Brain pericyte (primary cell): Measurements from ENCODE around the gene DNMT3A.

Source experiments
- DNase-seq: peaks from one replicate; pipeline ENCODE4 v3.0.0-alpha.2; 2012; ENCODE audit warnings: low read depth, low spot score

Gene DNMT3A

DNA sequence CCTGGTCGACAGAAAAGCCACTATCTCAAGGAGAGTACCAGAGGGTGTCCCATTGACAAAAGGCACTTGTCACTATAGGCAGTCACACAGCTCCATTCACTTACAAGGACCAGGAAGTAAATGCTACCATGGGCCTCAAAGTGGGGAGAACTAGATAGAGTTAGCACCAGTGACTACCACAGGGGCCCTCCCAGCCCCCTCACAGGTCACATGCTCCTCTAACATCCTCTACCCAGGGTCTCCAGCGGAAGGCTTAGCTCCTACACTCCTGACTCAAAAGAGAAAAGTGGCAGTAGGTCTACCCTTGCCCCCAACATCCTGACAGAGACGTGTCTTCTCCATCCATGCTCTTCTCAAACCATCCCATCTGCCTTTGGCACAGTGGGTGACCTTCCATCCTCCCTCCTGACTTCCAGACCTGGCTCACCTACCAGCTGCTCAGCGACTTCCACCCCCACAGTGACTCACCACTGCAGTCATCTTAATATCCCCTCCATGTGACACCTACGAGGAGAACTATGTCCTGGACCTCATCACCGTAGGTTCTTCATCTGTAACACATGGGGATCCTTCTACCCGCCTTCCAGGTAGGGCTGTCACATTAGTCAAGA lies 5.6 kb upstream of the DNMT3A start:
- no peak for DNase-seq

- no peak for DNase-seq
These were observed 1.6 kb upstream of the DNMT3A start for GRCh38 chr2:25343187-25343825.

DNA sequence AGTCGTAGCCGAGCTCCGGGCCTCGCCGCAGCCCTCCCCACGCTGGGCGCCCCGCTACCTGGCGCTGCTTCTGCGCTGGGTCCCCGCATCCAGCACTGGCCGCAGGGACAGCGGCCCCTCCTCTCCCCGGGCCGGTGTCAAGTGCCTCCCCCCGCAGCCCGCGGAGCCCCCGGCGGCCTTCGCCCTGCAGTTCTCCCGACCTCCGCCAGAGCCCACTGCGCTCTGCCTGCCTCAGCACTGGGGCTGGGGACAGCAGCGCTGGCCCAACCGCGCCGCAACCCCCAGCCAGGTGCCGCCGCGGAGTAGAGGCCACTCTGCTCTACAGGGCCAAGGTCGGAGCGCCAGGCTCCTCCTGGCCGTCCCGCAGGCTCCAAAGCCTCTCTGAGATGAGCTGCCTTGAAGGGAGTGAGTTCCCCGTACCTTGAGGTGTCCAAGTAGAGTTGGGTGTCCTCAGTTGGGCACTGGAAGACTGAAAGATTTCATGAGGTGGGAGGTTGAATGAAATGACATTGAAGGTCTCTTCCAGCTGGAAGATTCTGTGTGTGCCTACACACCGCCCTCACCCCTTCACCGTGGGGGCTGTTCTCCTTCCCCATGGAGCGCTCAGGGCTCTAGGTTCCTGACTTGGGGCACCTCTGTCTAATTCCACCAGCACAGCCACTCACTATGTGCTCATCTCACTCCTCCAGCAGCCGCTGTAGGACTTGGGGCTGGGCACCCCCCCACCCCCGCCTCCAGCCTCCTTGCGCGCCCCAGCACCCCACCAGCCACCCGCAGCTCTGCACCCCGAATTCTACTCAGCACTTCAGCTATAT lies 854 bp upstream of the DNMT3A start:
- peak; percentile 42 for DNase-seq

DNA sequence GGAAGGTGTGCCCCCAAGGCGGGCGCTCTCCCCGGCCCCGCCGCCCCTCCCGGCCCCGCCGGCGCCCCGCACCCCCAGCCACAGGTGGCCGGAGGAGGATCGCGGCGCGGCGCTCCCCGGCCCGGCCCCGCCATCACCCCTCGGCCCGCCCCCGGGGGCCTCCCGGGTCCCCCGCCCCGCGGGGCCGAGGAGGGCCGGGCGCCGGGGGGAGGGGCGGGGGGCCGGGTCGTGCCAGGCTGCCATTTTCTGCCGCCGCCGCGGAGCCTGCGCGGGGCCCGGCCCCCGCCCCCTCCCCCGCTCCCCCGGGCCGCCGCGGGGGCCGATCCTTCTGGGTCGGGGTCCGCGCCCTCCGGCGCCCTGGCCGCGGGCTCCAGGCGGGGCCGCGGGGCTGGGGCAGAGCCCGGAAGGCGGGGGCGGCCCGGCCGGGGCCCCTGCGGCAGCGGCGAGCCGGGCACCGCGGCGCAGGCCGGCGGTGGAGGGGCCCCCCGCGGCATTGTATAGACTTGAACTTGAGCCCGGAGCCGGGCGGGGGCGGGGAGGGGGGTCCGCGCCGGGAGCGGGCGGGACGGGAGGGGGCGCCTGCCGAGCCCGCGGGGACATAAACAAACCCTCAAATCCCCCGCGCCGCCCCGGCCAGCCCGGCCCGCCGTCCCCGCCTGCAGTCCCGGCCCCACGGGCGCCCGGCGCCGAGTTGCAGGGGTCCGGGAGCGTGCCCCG lies 556 bp downstream of the DNMT3A start:
- no peak for DNase-seq

DNA sequence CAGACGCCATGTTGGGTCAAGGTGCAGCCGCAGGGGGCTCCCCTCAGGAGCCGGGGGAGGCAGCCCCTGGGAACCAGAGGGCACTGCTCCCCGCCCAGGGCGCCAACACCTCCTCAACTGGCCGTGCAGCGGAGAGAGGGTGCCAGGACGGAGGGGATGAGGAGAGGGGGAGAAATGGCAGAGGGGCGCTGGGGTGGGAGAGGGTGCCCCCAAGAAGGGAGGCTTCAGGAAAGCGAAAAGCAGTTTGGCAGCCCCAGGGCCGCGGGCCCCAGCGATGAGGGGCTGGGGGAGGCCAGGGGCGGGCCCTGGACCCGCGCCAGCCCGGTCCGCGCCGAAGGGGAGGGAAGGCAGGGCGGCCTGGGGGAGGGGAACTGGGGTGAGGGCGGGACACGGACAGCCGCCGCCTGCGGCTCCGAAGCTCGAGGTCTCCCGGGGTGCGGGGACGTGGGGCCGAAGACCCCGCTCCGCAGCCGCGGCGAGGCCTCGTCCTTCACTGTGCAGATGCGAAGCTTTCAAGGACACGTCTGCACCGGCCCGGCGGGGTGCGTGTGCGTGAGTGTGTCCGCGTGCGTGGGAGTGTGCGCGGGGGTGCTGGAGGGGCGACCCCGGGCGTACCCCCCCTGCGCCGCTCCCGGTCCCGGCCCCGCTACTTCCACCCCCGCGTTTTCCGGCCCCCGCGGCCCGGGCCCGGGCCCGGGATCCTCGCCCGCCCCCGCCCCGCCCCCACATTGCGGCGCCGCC lies 1.4 kb downstream of the DNMT3A start:
- no peak for DNase-seq

- no peak for DNase-seq
These were observed 1.9 kb downstream of the DNMT3A start for GRCh38 chr2:25339791-25340180.

DNA sequence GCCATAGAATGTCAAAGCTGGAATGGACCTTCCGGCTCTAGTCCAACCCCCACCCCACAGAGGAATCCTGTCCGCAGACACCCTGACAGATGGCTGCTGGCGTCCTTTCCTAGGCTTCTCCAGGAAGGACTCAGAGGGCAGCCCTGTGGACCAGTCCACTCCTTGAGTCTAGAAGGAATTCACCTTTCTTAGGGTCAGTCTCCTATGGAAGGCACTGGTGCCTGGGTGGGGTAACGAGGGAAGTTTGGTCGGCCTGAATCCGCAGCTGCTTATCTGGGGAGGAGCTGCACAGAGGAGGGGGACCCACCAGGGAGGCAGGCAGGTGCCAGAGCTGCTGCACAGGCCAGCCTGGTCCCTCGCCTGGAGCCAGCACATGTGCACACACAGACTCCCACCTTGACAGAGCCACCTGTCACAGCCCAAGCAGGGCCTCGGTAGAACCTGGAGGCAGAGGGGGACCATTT lies 2.5 kb downstream of the DNMT3A start:
- no peak for DNase-seq

GRCh38 chr2:25338401-25338800 lies 3.3 kb downstream of the DNMT3A start:
- DNase-seq, result no peak

DNA sequence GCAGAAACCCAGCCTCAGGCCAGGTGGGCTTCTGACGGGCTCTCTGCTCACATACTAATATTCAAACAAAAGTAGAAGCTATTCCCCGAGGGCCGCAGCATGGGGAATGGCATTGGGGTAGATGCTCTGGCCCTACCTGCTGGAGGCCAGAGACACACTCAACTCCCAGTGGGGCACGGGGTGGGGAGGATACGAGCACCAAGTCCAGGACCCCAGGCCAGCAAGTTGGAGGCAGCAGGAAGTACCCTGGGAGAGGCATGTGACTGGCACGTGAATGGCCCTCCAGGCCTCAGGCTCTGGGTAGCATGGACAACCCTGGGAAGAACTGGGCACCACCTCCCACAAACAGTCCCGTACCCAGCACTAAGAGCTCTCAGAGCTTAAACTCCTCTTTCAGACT lies 3.8 kb downstream of the DNMT3A start:
- no peak for DNase-seq

GRCh38 chr2:25337276-25337675 lies 4.4 kb downstream of the DNMT3A start:
- DNase-seq, result no peak

DNA sequence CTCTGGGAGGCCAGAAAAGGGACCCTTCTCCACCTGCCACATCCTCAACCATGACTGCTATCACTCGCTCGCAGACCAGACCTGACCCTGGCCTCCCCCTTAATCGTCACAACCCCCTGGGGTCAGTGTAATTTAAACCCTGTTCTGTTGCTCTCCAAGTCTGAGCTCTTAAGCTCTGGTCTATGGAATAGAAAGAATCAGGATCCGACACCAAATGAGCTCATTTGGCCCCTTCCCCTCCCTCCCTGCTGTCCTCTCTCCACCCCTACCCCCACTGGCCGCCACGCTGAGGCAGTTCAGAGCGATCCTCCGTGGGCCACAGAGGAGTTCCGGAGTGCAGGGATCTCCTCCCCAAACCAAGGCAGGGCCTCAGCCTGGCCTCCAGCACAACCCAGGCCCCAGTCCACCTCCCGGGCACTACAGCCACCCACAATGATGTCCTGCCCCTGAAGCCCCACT lies 5.3 kb downstream of the DNMT3A start:
- DNase-seq, result no peak

GRCh38 chr2:25335971-25336370 lies 5.8 kb downstream of the DNMT3A start:
- DNase-seq, result no peak

GRCh38 chr2:25335204-25335603 lies 6.5 kb downstream of the DNMT3A start:
- no peak for DNase-seq

DNA sequence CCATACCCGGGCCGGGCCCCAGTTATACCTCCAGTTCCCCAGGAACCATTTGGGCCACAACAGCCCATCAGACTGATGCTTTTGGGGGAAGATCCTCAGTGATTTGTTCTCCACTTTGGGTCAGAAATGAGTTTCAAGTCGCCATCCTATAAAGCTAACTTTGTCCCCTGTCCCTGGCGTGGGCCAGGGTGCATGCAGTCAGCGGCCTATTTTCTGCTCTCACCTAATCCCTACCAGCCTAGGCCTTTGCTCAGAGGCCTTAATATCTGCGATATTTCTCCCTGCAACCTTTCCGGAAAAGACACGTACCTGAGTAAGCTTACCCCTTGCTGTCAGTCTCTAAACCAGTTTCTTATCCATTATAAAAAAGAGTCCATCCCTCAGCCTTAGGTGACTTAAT lies 7.2 kb downstream of the DNMT3A start:
- DNase-seq, result no peak

DNA sequence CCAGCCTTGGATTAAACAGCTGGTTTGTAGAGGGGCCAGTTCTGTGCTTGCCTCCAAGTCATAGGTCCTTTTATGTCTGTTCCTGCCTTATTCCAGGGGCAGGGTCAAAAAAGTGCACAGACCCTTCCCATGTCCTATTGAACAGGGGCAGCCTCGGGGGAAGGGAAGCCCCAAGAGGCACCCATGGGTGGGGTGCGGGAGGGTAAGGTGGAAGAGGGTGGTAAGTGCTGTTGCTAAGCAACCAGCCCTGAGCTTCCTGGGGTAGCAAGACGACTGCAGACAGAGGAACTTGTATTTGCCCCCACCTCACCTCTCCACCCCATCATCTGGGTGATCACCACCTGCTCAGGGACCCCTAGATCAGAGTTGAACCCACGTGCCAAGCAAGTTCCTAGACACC lies 7.7 kb downstream of the DNMT3A start:
- DNase-seq, result no peak

GRCh38 chr2:25332571-25332970 lies 9.2 kb downstream of the DNMT3A start:
- DNase-seq, result no peak

DNA sequence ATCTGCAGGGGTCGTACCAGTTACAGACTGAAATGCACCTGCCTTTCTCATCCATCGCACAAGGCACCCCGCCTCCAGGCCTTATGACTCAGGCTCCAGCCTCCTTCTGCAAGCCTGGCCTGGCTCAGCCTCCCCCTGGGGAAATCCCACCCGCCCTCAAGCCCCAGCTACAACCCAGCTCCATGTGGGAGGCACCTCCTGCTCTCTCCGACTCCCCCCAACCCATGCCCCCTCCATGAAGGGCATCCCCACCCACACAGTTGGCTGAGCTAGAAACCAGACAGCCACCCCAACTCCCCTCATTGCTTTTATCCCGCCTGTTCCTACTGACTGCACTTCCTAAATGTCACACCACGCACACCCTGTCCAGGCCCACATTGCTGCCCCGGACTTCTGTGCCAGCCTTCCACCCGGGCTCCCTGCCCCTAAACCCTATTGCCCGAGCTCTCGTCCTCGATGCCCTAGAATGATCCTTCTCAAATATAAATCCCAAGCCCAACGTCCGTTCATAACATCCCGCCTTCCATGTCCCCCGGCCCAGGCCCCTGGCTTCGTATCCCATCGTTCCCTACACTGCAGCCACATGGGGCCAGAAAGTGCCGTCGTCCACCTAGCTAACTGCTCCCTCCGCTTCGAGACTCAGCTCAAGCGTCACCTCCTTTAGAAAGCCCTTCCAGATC lies 9.9 kb downstream of the DNMT3A start:
- no peak for DNase-seq

- no peak for DNase-seq
These were observed 10.8 kb downstream of the DNMT3A start for GRCh38 chr2:25330937-25331336.

GRCh38 chr2:25330273-25330672 lies 11.5 kb downstream of the DNMT3A start:
- DNase-seq, result no peak

GRCh38 chr2:25328152-25329085 lies 13.3 kb downstream of the DNMT3A start:
- DNase-seq, result no peak
